Thoracic aorta (tissue), 2 donors: ENCODE data around the gene MIS18BP1. TPM values are rescaled to one million over a fixed set of nuclear protein-coding genes. Genes with fewer than 3 reads are reported as not detected.
"Not testable (repeated sequence)": the region's sequence is repeated elsewhere in the genome, so short reads cannot be mapped to it uniquely, and the experiment has no call there.

ENCODE experiments used
- ATAC-seq: fragments of 150-250 bp; one replicate; pipeline ENCODE4 v1.8.0; 2017; ENCODE audit warnings: low read depth; ENCODE audit not compliant: insufficient number of reproducible peaks, low FRiP score
- DNase-seq: peaks from one replicate; pipeline ENCODE4 v3.0.0-alpha.2; 2020; ENCODE audit warnings: low spot score
- H3K27ac ChIP-seq, 2 donors: fragments of 200-600 bp; sonication (generic); 1 replicate in 1 of 2; 2 replicates in 1 of 2; pipeline ENCODE4 v1.5.1; 2016; ENCODE audit warnings: mild to moderate bottlenecking in 2 of 2, moderate library complexity in 2 of 2
- H3K27me3 ChIP-seq: fragments of 200-600 bp; sonication (generic); replicated peaks from 2 replicates; pipeline ENCODE4 v1.6.0; 2016; ENCODE audit warnings: mild to moderate bottlenecking; ENCODE audit not compliant: insufficient read depth
- H3K36me3 ChIP-seq: fragments of 200-600 bp; sonication (generic); one replicate; pipeline ENCODE4 v1.5.1; 2016
- H3K4me1 ChIP-seq, 2 donors: fragments of 200-600 bp; sonication (generic); 1 replicate in 1 of 2; 2 replicates in 1 of 2; pipeline versions ENCODE4 v1.5.1 to v1.6.0; 2016; ENCODE audit warnings: low read depth in 2 of 2, mild to moderate bottlenecking in 1 of 2; ENCODE audit not compliant: control insufficient read depth in 1 of 2
- H3K4me3 ChIP-seq: fragments of 200-600 bp; sonication (generic); 2 replicates; pipeline ENCODE4 v1.5.1; 2016; ENCODE audit warnings: mild to moderate bottlenecking
- H3K9me3 ChIP-seq: fragments of 200-600 bp; sonication (generic); 2 replicates; pipeline ENCODE4 v1.5.1; 2016
- CTCF ChIP-seq: fragments of 200-600 bp; sonication (generic); IDR thresholded peaks from one replicate; pipeline ENCODE4 v1.5.1; 2019; ENCODE audit warnings: antibody characterized with exemption
- total RNA-seq, 2 donors: library from RNA; depleted of rRNA; stranded (reverse); fragments of >200 nt; gene quantifications; one replicate each; pipeline versions ENCODE4 v1.1.0 to v1.2.3, GENCODE V29; 2016

The MIS18BP1 gene
- total RNA-seq, 2 donors from 2014 or later: 18.7 to 40.3 TPM

- H3K27me3 ChIP-seq: no peaks in the 10 kb centered on the region
- peaks cover 11% of the 10 kb centered on the region for H3K36me3 ChIP-seq
- H3K4me3 ChIP-seq: no peak overlapping the region
- no peak overlapping the region for H3K27ac ChIP-seq
- H3K9me3 ChIP-seq: no peaks in the 10 kb centered on the region
- ATAC-seq (no peak), DNase-seq (no peak)
- no peaks in the 10 kb centered on the region for H3K4me1 ChIP-seq
- no peak for TF ChIP-seq CTCF
Observed at GRCh38 chr14:45222485-45223262, 30.3 kb downstream of the MIS18BP1 start.

- DNase-seq, H3K9me3 ChIP-seq, ATAC-seq, H3K36me3 ChIP-seq, H3K4me3 ChIP-seq, H3K27ac ChIP-seq, H3K27me3 ChIP-seq, H3K4me1 ChIP-seq: not testable (repeated sequence)
Observed at GRCh38 chr14:45214341-45214740, 38.7 kb downstream of the MIS18BP1 start.

DNA sequence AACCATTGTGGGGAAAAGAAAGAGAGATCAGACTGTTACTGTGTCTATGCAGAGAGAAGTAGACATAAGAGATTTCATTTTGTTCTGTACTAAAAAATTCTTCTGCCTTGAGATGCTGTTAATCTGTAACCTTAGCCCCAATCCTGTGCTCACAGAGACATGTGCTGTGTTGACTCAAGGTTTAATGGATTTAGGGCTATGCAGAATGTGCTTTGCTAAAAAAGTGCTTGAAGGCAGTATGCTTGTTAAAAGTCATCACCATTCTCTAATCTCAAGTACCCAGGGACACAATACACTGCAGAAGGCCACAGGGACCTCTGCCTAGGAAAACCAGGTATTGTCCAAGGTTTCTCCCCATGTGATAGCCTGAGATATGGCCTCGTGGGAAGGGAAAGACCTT is 39.3 kb downstream of the MIS18BP1 start:
- not testable (repeated sequence) for H3K9me3 ChIP-seq, ATAC-seq, H3K4me1 ChIP-seq, DNase-seq, H3K27me3 ChIP-seq, H3K4me3 ChIP-seq, H3K27ac ChIP-seq
- peaks cover 11% of the 10 kb centered on the region for H3K36me3 ChIP-seq

DNA sequence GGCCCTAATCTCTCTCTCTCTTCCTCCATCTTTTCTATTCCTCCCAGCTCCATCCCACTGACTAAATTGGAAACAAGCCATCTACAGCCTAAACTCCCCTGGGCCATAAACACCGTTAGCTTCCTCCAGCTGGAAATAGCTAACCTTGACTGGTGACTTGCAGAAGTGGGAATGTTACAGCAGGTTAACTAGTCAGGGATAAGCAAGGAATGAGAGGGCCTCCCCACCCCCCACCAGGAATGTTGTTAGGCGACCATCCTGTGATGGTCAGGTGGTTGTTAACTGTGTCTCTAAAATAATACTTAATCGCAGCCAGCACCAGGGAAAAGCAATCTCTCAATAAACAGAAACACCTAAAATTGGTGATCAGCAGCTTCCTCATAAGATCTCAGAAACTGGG is 40.8 kb downstream of the MIS18BP1 start:
- H3K4me3 ChIP-seq: no peak overlapping the region
- no peaks in the 10 kb centered on the region for H3K4me1 ChIP-seq
- no peaks in the 10 kb centered on the region for H3K9me3 ChIP-seq
- no peak for ATAC-seq
- no peaks in the 10 kb centered on the region for H3K27me3 ChIP-seq
- no peak for DNase-seq
- H3K36me3 ChIP-seq: peaks cover 6% of the 10 kb centered on the region
- no peak overlapping the region for H3K27ac ChIP-seq
- no peak for TF ChIP-seq CTCF

- Histone ChIP-seq H3K4me3 (no peak overlapping the region), H3K36me3 (peaks cover 6% of the 10 kb centered on the region), H3K27me3 (no peaks in the 10 kb centered on the region), H3K9me3 (no peaks in the 10 kb centered on the region), H3K27ac (no peak overlapping the region), H3K4me1 (no peaks in the 10 kb centered on the region)
- DNase-seq (no peak), ATAC-seq (no peak)
- TF ChIP-seq CTCF: no peak
Observed at GRCh38 chr14:45211295-45211694, 41.7 kb downstream of the MIS18BP1 start.

GRCh38 chr14:45210159-45210558 is 42.8 kb downstream of the MIS18BP1 start:
- Histone ChIP-seq H3K4me1 (no peaks in the 10 kb centered on the region), H3K9me3 (no peaks in the 10 kb centered on the region), H3K27me3 (no peaks in the 10 kb centered on the region), H3K27ac (no peak overlapping the region), H3K4me3 (no peak overlapping the region), H3K36me3 (peaks cover 6% of the 10 kb centered on the region)
- DNase-seq: no peak
- ATAC-seq: no peak
- no peak for TF ChIP-seq CTCF
